ENCODE data around the gene TOM1L2.

- TF ChIP-seq CTCF (IDR thresholded peaks at IDR 0.05; ENCODE audit: low read depth, low read length, poor library complexity, severe bottlenecking) (no peak), EZH2phosphoT487 (IDR thresholded peaks at IDR 0.05; ENCODE audit: borderline replicate concordance, low read length) (no peak)
These were observed 3.2 kb upstream of the TOM1L2 start for GRCh38 chr17:17975436-17975835.
